PC-9 (cell line): Measurements from ENCODE around the gene TBC1D8.

Experiments
- EZH2 ChIP-seq: fragments of 200-600 bp; sonication (generic); IDR thresholded peaks from 2 replicates; pipeline ENCODE4 v1.8.0; 2017; ENCODE audit warnings: antibody characterized with exemption, low read depth
- TF ChIP-seq, protein P1 (sequence below): fragments of 200-600 bp; sonication (generic); conservative IDR thresholded peaks from 2 replicates; pipeline ENCODE4 v1.6.1; 2017; ENCODE audit warnings: mixed run types, antibody characterized with exemption, mild to moderate bottlenecking, moderate library complexity

DNA sequence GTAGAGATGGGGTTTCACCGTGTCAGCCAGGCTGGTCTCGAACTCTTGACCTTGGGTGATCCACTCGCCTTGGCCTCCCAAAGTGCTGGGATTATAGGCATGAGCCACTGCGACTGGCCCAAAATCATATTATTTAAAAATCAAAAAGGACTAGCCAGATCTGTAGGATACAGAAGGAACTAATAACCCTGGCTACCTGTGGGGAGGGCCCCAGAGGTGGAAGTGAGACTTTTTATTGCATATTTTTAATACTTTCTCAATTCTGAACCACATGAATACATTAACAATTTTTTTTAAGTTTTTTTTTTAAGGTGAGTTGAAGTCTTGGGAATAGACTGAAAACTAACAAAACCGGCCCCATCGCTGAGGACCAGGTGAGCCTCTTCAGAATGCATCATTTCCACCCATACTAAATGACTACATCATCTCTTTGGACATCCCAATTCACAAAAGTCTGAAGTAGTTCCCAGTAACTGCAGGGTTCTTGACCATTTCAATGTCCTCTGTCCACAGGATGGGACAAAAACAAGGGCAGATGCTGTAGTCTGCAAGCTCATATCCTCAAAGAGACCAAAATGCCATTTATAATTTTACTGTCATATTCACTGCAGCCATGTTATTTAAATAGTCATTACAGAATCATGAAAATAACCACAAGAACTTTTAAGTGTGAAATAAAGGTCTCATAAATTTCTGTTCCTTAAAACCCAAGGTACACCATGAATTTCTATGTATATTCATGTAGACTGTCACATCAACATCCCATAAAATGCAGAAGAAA lies 127.7 kb downstream of the TBC1D8 start:
- TF ChIP-seq, protein P1, sequence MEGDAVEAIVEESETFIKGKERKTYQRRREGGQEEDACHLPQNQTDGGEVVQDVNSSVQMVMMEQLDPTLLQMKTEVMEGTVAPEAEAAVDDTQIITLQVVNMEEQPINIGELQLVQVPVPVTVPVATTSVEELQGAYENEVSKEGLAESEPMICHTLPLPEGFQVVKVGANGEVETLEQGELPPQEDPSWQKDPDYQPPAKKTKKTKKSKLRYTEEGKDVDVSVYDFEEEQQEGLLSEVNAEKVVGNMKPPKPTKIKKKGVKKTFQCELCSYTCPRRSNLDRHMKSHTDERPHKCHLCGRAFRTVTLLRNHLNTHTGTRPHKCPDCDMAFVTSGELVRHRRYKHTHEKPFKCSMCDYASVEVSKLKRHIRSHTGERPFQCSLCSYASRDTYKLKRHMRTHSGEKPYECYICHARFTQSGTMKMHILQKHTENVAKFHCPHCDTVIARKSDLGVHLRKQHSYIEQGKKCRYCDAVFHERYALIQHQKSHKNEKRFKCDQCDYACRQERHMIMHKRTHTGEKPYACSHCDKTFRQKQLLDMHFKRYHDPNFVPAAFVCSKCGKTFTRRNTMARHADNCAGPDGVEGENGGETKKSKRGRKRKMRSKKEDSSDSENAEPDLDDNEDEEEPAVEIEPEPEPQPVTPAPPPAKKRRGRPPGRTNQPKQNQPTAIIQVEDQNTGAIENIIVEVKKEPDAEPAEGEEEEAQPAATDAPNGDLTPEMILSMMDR, result no peak
- no peak for TF ChIP-seq EZH2
